ENCODE data around the gene ANAPC13.

The ANAPC13 gene

DNA sequence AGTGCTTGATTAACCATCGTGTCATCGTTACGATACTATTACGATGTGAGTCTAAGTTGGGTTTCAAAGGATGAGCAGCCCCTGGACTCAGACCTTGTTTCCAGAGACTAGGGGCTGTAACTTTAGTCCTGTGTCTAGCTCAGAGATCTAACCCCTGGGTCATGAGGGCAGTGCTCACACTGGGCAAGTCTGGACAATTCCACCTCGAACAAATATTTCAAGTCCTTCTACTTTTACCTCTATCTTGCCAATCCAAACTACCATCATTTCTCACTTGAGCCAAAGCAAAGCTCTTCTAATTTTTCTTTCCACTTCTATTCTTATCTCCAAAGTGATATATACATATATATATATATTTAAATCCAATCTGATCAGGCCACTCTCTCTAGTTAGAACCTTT is 10.8 kb downstream of the ANAPC13 start:
- H3K23ac ChIP-seq (ENCODE audit: low read depth, low read length, poor library complexity) = no peak overlapping the region
- H3K27ac ChIP-seq (replicated peaks; ENCODE audit: low read length) = no peak overlapping the region
- H4K8ac ChIP-seq (ENCODE audit: low read depth, low read length) = no peak overlapping the region
- H2BK120ac ChIP-seq (ENCODE audit: low read depth, low read length) = no peak overlapping the region
- H2BK12ac ChIP-seq (ENCODE audit: low read length) = no peak overlapping the region
- WGBS, 2 donors (ENCODE audit: extremely low coverage in 2 of 2, insufficient read length in 2 of 2, insufficient replicate concordance in 1 of 2) = no CpG with 5 or more reads among the region's 5 CpGs
- no peak overlapping the region for H3K9ac ChIP-seq (ENCODE audit: low read depth, low read length, poor library complexity)
- H3K36me3 ChIP-seq (replicated peaks in 1 of 2; ENCODE audit: control insufficient read depth in 2 of 2, insufficient read depth in 2 of 2, low read length in 2 of 2) = peaks cover 16 to 44% of the 10 kb centered on the region in 2 donors
- no peak for DNase-seq (ENCODE audit: low spot score)
- H3K27me3 ChIP-seq (ENCODE audit: control insufficient read depth in 3 of 3, insufficient read depth in 3 of 3, low read depth in 1 of 3, low read length in 3 of 3) = no peaks in the 10 kb centered on the region
- H3K9me3 ChIP-seq (replicated peaks in 1 of 2; ENCODE audit: control insufficient read depth in 2 of 2, insufficient read depth in 1 of 2, low read depth in 1 of 2, low read length in 2 of 2) = no peaks in the 10 kb centered on the region
- H3K4ac ChIP-seq (ENCODE audit: low read length) = no peak overlapping the region
- H3K79me1 ChIP-seq (ENCODE audit: low read depth, low read length) = no peaks in the 10 kb centered on the region
- H2AFZ ChIP-seq (ENCODE audit: low read length) = no peak overlapping the region
- H3K4me3 ChIP-seq (ENCODE audit: low read length in 2 of 2) = no peak overlapping the region
- H2BK5ac ChIP-seq (ENCODE audit: low read length) = no peak overlapping the region
- no peak overlapping the region for H3K18ac ChIP-seq (ENCODE audit: low read length)
- no peak overlapping the region for H2BK15ac ChIP-seq (ENCODE audit: low read length)
- no peak overlapping the region for H2AK5ac ChIP-seq (ENCODE audit: low read depth, low read length)
- H4K91ac ChIP-seq (ENCODE audit: low read depth, low read length, poor library complexity) = no peak overlapping the region
- H3K14ac ChIP-seq (ENCODE audit: low read length) = no peak overlapping the region
- no peak overlapping the region for H3K4me2 ChIP-seq (ENCODE audit: insufficient read depth, low read length, poor library complexity, severe bottlenecking)
- H3K4me1 ChIP-seq (ENCODE audit: control insufficient read depth in 2 of 2, insufficient read depth in 1 of 2, low read depth in 1 of 2, low read length in 2 of 2) = peaks cover 3 to 4% of the 10 kb centered on the region in 2 donors

DNA sequence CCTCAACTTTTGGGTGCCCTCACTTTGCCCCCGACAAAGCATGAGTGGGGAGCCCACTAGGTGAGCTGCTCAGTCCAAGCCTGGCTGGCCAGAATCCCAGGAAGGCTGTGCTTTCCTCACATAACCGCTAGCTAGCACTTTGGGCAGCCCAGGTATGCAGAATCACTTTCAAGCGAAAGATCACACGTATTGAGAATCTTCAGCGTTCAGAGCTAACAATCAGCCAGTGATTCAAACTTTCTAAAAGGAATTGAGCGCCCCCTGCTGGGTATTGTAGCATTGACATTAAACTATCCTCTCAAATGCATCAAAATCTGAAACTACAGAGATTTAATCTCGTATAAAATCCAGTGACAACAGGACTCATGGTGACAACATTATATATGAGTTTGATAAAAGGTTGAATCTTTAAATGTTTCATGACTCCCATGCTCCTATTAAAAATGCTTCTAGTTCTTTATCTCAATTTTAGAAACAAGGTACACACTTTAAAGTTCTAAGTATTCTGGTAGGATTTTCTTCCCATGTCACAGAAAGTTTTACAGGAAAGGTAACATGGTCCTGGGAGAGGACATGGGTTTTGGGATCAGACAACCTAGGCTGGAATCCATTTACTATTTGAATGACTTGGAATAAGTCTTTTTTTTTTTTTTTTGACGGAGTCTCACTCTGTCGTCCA is 11.8 kb downstream of the ANAPC13 start:
- peaks cover 3 to 4% of the 10 kb centered on the region in 2 donors for H3K4me1 ChIP-seq (ENCODE audit: control insufficient read depth in 2 of 2, insufficient read depth in 1 of 2, low read depth in 1 of 2, low read length in 2 of 2)

DNA sequence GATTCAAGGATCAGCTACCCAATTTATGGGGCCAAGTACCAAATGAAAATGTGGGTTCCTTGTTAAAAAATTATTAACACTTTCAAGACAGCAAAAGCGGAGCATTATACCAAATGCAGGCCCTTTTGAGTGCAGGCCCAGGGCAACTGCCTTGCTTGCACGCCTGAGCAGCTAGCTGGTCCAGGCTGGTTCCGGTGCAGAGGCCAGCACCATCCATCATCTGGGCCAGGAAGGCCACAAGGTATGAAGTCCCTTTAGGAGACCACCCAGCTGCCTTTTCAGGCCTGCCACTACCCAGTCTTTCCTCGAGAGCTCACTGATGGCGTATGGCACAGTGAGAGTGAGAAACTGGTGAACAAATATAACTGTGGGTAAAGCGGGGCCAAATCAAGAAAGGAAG is 13.0 kb downstream of the ANAPC13 start:
- H3K79me1 ChIP-seq (ENCODE audit: low read depth, low read length) = no peaks in the 10 kb centered on the region
- no peak overlapping the region for H2BK5ac ChIP-seq (ENCODE audit: low read length)
- no peak overlapping the region for H2BK12ac ChIP-seq (ENCODE audit: low read length)
- no peak overlapping the region for H3K27ac ChIP-seq (replicated peaks; ENCODE audit: low read length)
- H2BK120ac ChIP-seq (ENCODE audit: low read depth, low read length) = no peak overlapping the region
- no peak overlapping the region for H2AK5ac ChIP-seq (ENCODE audit: low read depth, low read length)
- H2BK15ac ChIP-seq (ENCODE audit: low read length) = no peak overlapping the region
- H4K91ac ChIP-seq (ENCODE audit: low read depth, low read length, poor library complexity) = no peak overlapping the region
- H2AFZ ChIP-seq (ENCODE audit: low read length) = no peak overlapping the region
- WGBS, 2 donors (ENCODE audit: extremely low coverage in 2 of 2, insufficient read length in 2 of 2, insufficient replicate concordance in 1 of 2) = no CpG with 5 or more reads among the region's 6 CpGs
- no peak overlapping the region for H3K18ac ChIP-seq (ENCODE audit: low read length)
- H3K27me3 ChIP-seq (ENCODE audit: control insufficient read depth in 3 of 3, insufficient read depth in 3 of 3, low read depth in 1 of 3, low read length in 3 of 3) = no peaks in the 10 kb centered on the region
- H3K14ac ChIP-seq (ENCODE audit: low read length) = no peak overlapping the region
- no peak for DNase-seq (ENCODE audit: low spot score)
- H3K4ac ChIP-seq (ENCODE audit: low read length) = no peak overlapping the region
- no peak overlapping the region for H3K4me3 ChIP-seq (ENCODE audit: low read length in 2 of 2)
- H3K4me1 ChIP-seq (ENCODE audit: control insufficient read depth in 2 of 2, insufficient read depth in 1 of 2, low read depth in 1 of 2, low read length in 2 of 2) = peaks cover 3 to 4% of the 10 kb centered on the region in 2 donors
- H3K9me3 ChIP-seq (replicated peaks in 1 of 2; ENCODE audit: control insufficient read depth in 2 of 2, insufficient read depth in 1 of 2, low read depth in 1 of 2, low read length in 2 of 2) = no peaks in the 10 kb centered on the region
- H3K9ac ChIP-seq (ENCODE audit: low read depth, low read length, poor library complexity) = no peak overlapping the region
- H3K36me3 ChIP-seq (replicated peaks in 1 of 2; ENCODE audit: control insufficient read depth in 2 of 2, insufficient read depth in 2 of 2, low read length in 2 of 2) = peaks cover 9 to 27% of the 10 kb centered on the region in 2 donors
- H4K8ac ChIP-seq (ENCODE audit: low read depth, low read length) = no peak overlapping the region
- H3K23ac ChIP-seq (ENCODE audit: low read depth, low read length, poor library complexity) = no peak overlapping the region
- H3K4me2 ChIP-seq (ENCODE audit: insufficient read depth, low read length, poor library complexity, severe bottlenecking) = no peak overlapping the region

More for the DNA sequence above, 11.8 kb downstream of the ANAPC13 start:
- no peaks in the 10 kb centered on the region for H3K79me1 ChIP-seq (ENCODE audit: low read depth, low read length)
- no peak overlapping the region for H3K4me3 ChIP-seq (ENCODE audit: low read length in 2 of 2)
- WGBS, 2 donors (ENCODE audit: extremely low coverage in 2 of 2, insufficient read length in 2 of 2, insufficient replicate concordance in 1 of 2) = no CpG with 5 or more reads among the region's 9 CpGs
- H3K14ac ChIP-seq (ENCODE audit: low read length) = no peak overlapping the region
- H3K36me3 ChIP-seq (replicated peaks in 1 of 2; ENCODE audit: control insufficient read depth in 2 of 2, insufficient read depth in 2 of 2, low read length in 2 of 2) = peaks cover 16 to 38% of the 10 kb centered on the region in 2 donors
- H4K91ac ChIP-seq (ENCODE audit: low read depth, low read length, poor library complexity) = no peak overlapping the region
- H2AFZ ChIP-seq (ENCODE audit: low read length) = peak overlapping the region; percentile 69
- no peak overlapping the region for H3K27ac ChIP-seq (replicated peaks; ENCODE audit: low read length)
- H2BK12ac ChIP-seq (ENCODE audit: low read length) = no peak overlapping the region
- no peak overlapping the region for H3K9ac ChIP-seq (ENCODE audit: low read depth, low read length, poor library complexity)
- H3K4ac ChIP-seq (ENCODE audit: low read length) = no peak overlapping the region
- peak overlapping the region; percentile 88 for H3K18ac ChIP-seq (ENCODE audit: low read length)
- no peaks in the 10 kb centered on the region for H3K9me3 ChIP-seq (replicated peaks in 1 of 2; ENCODE audit: control insufficient read depth in 2 of 2, insufficient read depth in 1 of 2, low read depth in 1 of 2, low read length in 2 of 2)
- no peak overlapping the region for H2BK120ac ChIP-seq (ENCODE audit: low read depth, low read length)
- H4K8ac ChIP-seq (ENCODE audit: low read depth, low read length) = no peak overlapping the region
- H2BK15ac ChIP-seq (ENCODE audit: low read length) = no peak overlapping the region
- no peak overlapping the region for H3K4me2 ChIP-seq (ENCODE audit: insufficient read depth, low read length, poor library complexity, severe bottlenecking)
- H2AK5ac ChIP-seq (ENCODE audit: low read depth, low read length) = peak overlapping the region; percentile 25
- H3K27me3 ChIP-seq (ENCODE audit: control insufficient read depth in 3 of 3, insufficient read depth in 3 of 3, low read depth in 1 of 3, low read length in 3 of 3) = no peaks in the 10 kb centered on the region
- H3K23ac ChIP-seq (ENCODE audit: low read depth, low read length, poor library complexity) = no peak overlapping the region
- peak; percentile 90 for DNase-seq (ENCODE audit: low spot score)
- H2BK5ac ChIP-seq (ENCODE audit: low read length) = no peak overlapping the region

DNA sequence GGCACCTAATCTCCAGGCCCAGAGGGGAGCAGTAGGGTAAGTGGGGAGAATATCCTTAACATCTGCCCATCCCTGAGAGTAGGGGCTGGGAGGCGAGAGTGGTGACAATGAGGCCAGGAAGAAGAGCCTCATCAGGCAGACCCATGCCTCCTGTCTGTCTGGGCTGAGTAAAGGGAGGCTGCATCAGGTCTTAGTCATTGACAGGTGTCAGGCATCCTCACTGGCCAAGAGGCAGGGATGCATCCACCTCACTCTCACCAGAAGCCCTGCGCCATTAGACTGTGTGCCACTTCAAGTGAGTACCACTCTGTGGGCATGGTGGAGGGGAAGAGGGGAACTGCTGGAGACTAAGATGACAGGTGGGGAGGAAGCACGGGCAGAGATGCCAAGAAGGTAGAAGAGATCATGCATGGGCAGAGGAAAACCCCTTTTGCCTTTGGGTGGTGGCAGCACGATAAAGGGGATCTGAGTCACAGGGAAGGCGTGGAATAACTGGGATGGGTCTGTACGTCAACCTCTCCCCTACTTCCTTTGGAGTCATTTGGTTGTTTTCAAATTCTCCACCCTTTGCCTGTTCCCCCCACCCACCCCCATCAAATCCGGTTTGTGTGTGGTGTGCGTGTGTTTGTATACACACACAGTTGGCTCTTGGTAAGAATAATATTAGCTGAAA is 14.1 kb downstream of the ANAPC13 start:
- Histone ChIP-seq H4K8ac (ENCODE audit: low read depth, low read length) (no peak overlapping the region), H2BK15ac (ENCODE audit: low read length) (no peak overlapping the region), H3K9ac (ENCODE audit: low read depth, low read length, poor library complexity) (no peak overlapping the region), H3K23ac (ENCODE audit: low read depth, low read length, poor library complexity) (no peak overlapping the region), H2AK5ac (ENCODE audit: low read depth, low read length) (peak overlapping the region; percentile 50), H3K27me3 (ENCODE audit: control insufficient read depth in 3 of 3, insufficient read depth in 3 of 3, low read depth in 1 of 3, low read length in 3 of 3) (no peaks in the 10 kb centered on the region), H3K9me3 (replicated peaks in 1 of 2; ENCODE audit: control insufficient read depth in 2 of 2, insufficient read depth in 1 of 2, low read depth in 1 of 2, low read length in 2 of 2) (no peaks in the 10 kb centered on the region), H3K27ac (replicated peaks; ENCODE audit: low read length) (no peak overlapping the region), H2BK120ac (ENCODE audit: low read depth, low read length) (no peak overlapping the region), H3K4me2 (ENCODE audit: insufficient read depth, low read length, poor library complexity, severe bottlenecking) (no peak overlapping the region), H3K4me3 (ENCODE audit: low read length in 2 of 2) (no peak overlapping the region), H3K18ac (ENCODE audit: low read length) (no peak overlapping the region), H4K91ac (ENCODE audit: low read depth, low read length, poor library complexity) (no peak overlapping the region), H3K36me3 (replicated peaks in 1 of 2; ENCODE audit: control insufficient read depth in 2 of 2, insufficient read depth in 2 of 2, low read length in 2 of 2) (peaks cover 5 to 15% of the 10 kb centered on the region in 2 donors), H2BK12ac (ENCODE audit: low read length) (no peak overlapping the region), H3K79me1 (ENCODE audit: low read depth, low read length) (no peaks in the 10 kb centered on the region), H2BK5ac (ENCODE audit: low read length) (no peak overlapping the region), H3K14ac (ENCODE audit: low read length) (no peak overlapping the region), H2AFZ (ENCODE audit: low read length) (no peak overlapping the region), H3K4ac (ENCODE audit: low read length) (no peak overlapping the region), H3K4me1 (ENCODE audit: control insufficient read depth in 2 of 2, insufficient read depth in 1 of 2, low read depth in 1 of 2, low read length in 2 of 2) (peaks cover 3 to 6% of the 10 kb centered on the region in 2 donors)
- WGBS, 2 donors (ENCODE audit: extremely low coverage in 2 of 2, insufficient read length in 2 of 2, insufficient replicate concordance in 1 of 2) = no CpG with 5 or more reads among the region's 8 CpGs
- no peak for DNase-seq (ENCODE audit: low spot score)

Measured in neuronal stem cell (in vitro differentiated cells).